A549 (cell line): Measurements from ENCODE around the gene FREM1. TPM values are rescaled to one million over a fixed set of nuclear protein-coding genes. Genes with fewer than 3 reads are reported as not detected.

ENCODE experiments used
- ATAC-seq, 2 experiments: fragments of 200-7000 bp in 1 of 2; fragments of >200 bp in 1 of 2; cut with Nextera tagmentation in 1 of 2; cut with Tn5 transposase in 1 of 2; 3 replicates each; pipeline versions ENCODE4 v1.8.0 to v1.9.1; 2018 to 2020; ENCODE audit warnings: mild to moderate bottlenecking in 1 of 2, moderate library complexity in 1 of 2
- CTCF ChIA-PET: fragments of 300-600 bp; sonication (Branson Sonifier 250); formaldehyde crosslinking; extraction: SDS; loops from one replicate; lab custom pipeline; 2021; ENCODE audit warnings: antibody characterized with exemption, inconsistent platforms; lab: Yijun Ruan, JAX
- POLR2A ChIA-PET: fragments of 350-600 bp; formaldehyde crosslinking; extraction: SDS; loops from one replicate; lab custom pipeline; 2021; ENCODE audit warnings: antibody characterized with exemption, inconsistent platforms; lab: Yijun Ruan, JAX
- DNase-seq, 2 experiments: peaks; one replicate each; pipeline versions ENCODE4 v3.0.0 to v3.0.0-alpha.2; 2011 to 2016; ENCODE audit warnings: low read depth in 1 of 2, low spot score in 1 of 2
- FAIRE-seq: peaks from 2 replicates; lab custom pipeline; 2011; peaks lifted over from hg19 to GRCh38; lab: Jason Lieb, UNC
- H3K27ac ChIP-seq, 2 experiments: fragments of >200 bp; sonication (Bioruptor Twin); formaldehyde crosslinking; 3 replicates each; pipeline ENCODE4 v1.5.1; 2016 to 2017
- H3K4me1 ChIP-seq: fragments of >200 bp; sonication (Bioruptor Twin); formaldehyde crosslinking; 3 replicates; pipeline ENCODE4 v1.6.1; 2016
- H3K4me2 ChIP-seq: fragments of >200 bp; sonication (Bioruptor Twin); formaldehyde crosslinking; 3 replicates; pipeline ENCODE4 v1.6.1; 2016
- H3K4me3 ChIP-seq: fragments of >200 bp; sonication (Bioruptor Twin); formaldehyde crosslinking; 3 replicates; pipeline ENCODE4 v1.5.1; 2016
- H3K9me3 ChIP-seq: fragments of >200 bp; sonication (Bioruptor Twin); formaldehyde crosslinking; 3 replicates; pipeline ENCODE4 v1.6.1; 2016
- CBX2 ChIP-seq: fragments of 200-600 bp; sonication (generic); IDR thresholded peaks from 2 replicates; pipeline ENCODE4 v1.6.1; 2016; ENCODE audit warnings: low read depth, mild to moderate bottlenecking, borderline replicate concordance
- CHD4 ChIP-seq: fragments of 200-600 bp; sonication (generic); IDR thresholded peaks from 2 replicates; pipeline ENCODE4 v1.6.1; 2016; ENCODE audit warnings: antibody characterized with exemption, mild to moderate bottlenecking, borderline replicate concordance
- CTCF ChIP-seq: fragments of >200 bp; sonication (Bioruptor Twin); formaldehyde crosslinking; IDR thresholded peaks from 3 replicates; pipeline ENCODE4 v1.5.1; 2016
- E2F6 ChIP-seq: IDR thresholded peaks from 2 replicates; pipeline ENCODE4 v1.6.1; 2012; ENCODE audit warnings: low read depth, borderline replicate concordance
- ELK1 ChIP-seq: fragments of 150-350 bp; IDR thresholded peaks from 2 replicates; pipeline ENCODE4 v1.6.1; 2014; ENCODE audit warnings: low read depth, mild to moderate bottlenecking, low read length
- EP300 ChIP-seq, 2 experiments: fragments of >200 bp; sonication (Bioruptor Twin); formaldehyde crosslinking; IDR thresholded peaks; 2 replicates in 1 of 2; 3 replicates in 1 of 2; pipeline ENCODE4 v1.6.1; 2016 to 2017
- FOSB ChIP-seq: fragments of 250-450 bp; sonication (Bioruptor Pico); IDR thresholded peaks from 2 replicates; pipeline ENCODE4 v1.5.0; 2020; ENCODE audit warnings: mild to moderate bottlenecking, moderate library complexity
- HOXA7 ChIP-seq: fragments of 250-450 bp; sonication (Bioruptor Pico); IDR thresholded peaks from 2 replicates; pipeline ENCODE4 v1.5.0; 2020; ENCODE audit warnings: mild to moderate bottlenecking, moderate library complexity
- JUN ChIP-seq, 2 experiments: fragments of >200 bp; sonication (Bioruptor Twin); formaldehyde crosslinking; IDR thresholded peaks; 2 replicates in 1 of 2; 3 replicates in 1 of 2; pipeline ENCODE4 v1.6.1; 2016 to 2017
- MAX ChIP-seq: IDR thresholded peaks from 2 replicates; pipeline ENCODE4 v1.6.1; 2012
- MAZ ChIP-seq: fragments of 150-350 bp; IDR thresholded peaks from 2 replicates; pipeline ENCODE4 v1.6.1; 2014; ENCODE audit warnings: antibody characterized with exemption, low read depth, low read length, borderline replicate concordance
- PHF8 ChIP-seq: fragments of 200-600 bp; sonication (generic); IDR thresholded peaks from 2 replicates; pipeline ENCODE4 v1.6.1; 2016; ENCODE audit warnings: low read depth, mild to moderate bottlenecking, antibody characterized with exemption, moderate library complexity, borderline replicate concordance
- POLR2AphosphoS2 ChIP-seq: conservative IDR thresholded peaks from 2 replicates; pipeline ENCODE4 v1.6.1; 2012; ENCODE audit warnings: low read length, improper control_type of control experiment, inconsistent platforms
- RARB ChIP-seq: fragments of 250-450 bp; sonication (Bioruptor Pico); IDR thresholded peaks from 2 replicates; pipeline ENCODE4 v1.8.0; 2021; ENCODE audit warnings: mild to moderate bottlenecking, moderate library complexity
- RFX5 ChIP-seq: fragments of 450-650 bp; IDR thresholded peaks from 2 replicates; pipeline ENCODE4 v1.7.1; 2014; ENCODE audit warnings: antibody characterized with exemption, mild to moderate bottlenecking, moderate library complexity
- RNF2 ChIP-seq: fragments of 200-600 bp; sonication (generic); IDR thresholded peaks from 2 replicates; pipeline ENCODE4 v1.6.1; 2016; ENCODE audit warnings: low read depth, mild to moderate bottlenecking, antibody characterized with exemption, moderate library complexity, borderline replicate concordance
- SMC3 ChIP-seq: fragments of >200 bp; sonication (Bioruptor Twin); formaldehyde crosslinking; IDR thresholded peaks from 3 replicates; pipeline ENCODE4 v1.6.1; 2018; ENCODE audit warnings: inconsistent platforms
- ZC3H11A ChIP-seq: fragments of 450-650 bp; IDR thresholded peaks from 2 replicates; pipeline ENCODE4 v1.6.1; 2014; ENCODE audit warnings: antibody characterized with exemption, mild to moderate bottlenecking
- WGBS: methylation state at CpG from one replicate; pipeline ENCODE4 v1.1.6; 2017; ENCODE audit errors: missing lambda C conversion rate; 5-methylcytosine and 5-hydroxymethylcytosine counted together
- polyA plus RNA-seq, 4 experiments: library from polyadenylated mRNA; depleted of rRNA in 3 of 4; stranded (reverse); fragments of >200 nt; fragmentation: RNase III in 1 of 4; extraction: RNeasy Plus Mini Kit Qiagen cat#74134 plus additional on column Dnase treatment in 1 of 4; gene quantifications; 2 replicates in 3 of 4; 3 replicates in 1 of 4; pipeline ENCODE4 v1.2.3, GENCODE V29; 2011 to 2017
- small RNA-seq, 6 experiments: library from RNA; depleted of rRNA; stranded (forward); fragments of <200 nt; gene quantifications; one replicate each; pipeline ENCODE3, GENCODE V24; 2012

Gene FREM1
- polyA plus RNA-seq, 2 of the 4 experiments (the other 2 are of a cell fraction) = not detected

- CTCF ChIA-PET = no interaction called here
- no peak for ATAC-seq
Measured at GRCh38 chr9:14690948-14691730, 219.1 kb downstream of the FREM1 start.

GRCh38 chr9:14687042-14687719 is 223.0 kb downstream of the FREM1 start:
- Histone ChIP-seq H3K4me3 (no peak overlapping the region), H3K27ac (no peak overlapping the region), H3K4me1 (peaks cover 8% of the 10 kb centered on the region; the same call in 1 of the 3 replicates), H3K9me3 (no peaks in the 10 kb centered on the region), H3K4me2 (no peak overlapping the region)
- TF ChIP-seq PHF8 = no peak
- TF ChIP-seq E2F6 = no peak
- TF ChIP-seq MAX = no peak
- TF ChIP-seq JUN (IDR thresholded peaks at IDR 0.05) = no peak
- TF ChIP-seq RNF2 = no peak
- no peak for TF ChIP-seq ELK1
- no peak for TF ChIP-seq MAZ
- TF ChIP-seq SMC3 = no peak
- ChIA-PET CTCF (interaction anchor here (1.5 kb wide), 1 partner anchor 26 kb away, joined by 4 read pairs; no protein-coding TSS in a partner anchor), POLR2A (no interaction called here)
- ATAC-seq (no peak), DNase-seq (no peak), FAIRE-seq (no peak)
- WGBS = 83% methylated on average over 12 of the region's 12 CpGs

More at GRCh38 chr9:14690948-14691730, 219.1 kb downstream of the FREM1 start:
- Histone ChIP-seq H3K4me1 (peaks cover 14% of the 10 kb centered on the region; the same call in 1 of the 3 replicates), H3K4me3 (no peak overlapping the region), H3K27ac (no peak overlapping the region), H3K4me2 (no peak overlapping the region), H3K9me3 (no peaks in the 10 kb centered on the region)
- peak; percentile 51 for FAIRE-seq
- POLR2A ChIA-PET = no interaction called here
- TF ChIP-seq CTCF (no peak), RNF2 (no peak), CHD4 (no peak), RARB (CRISPR knock-in tag) (no peak), FOSB (no peak), RFX5 (no peak), EP300 (IDR thresholded peaks at IDR 0.05) (no peak), POLR2AphosphoS2 (no peak), CBX2 (no peak)
- no peak for DNase-seq
- WGBS = 90% methylated on average over 7 of the region's 7 CpGs

GRCh38 chr9:14686168-14686567 is 224.1 kb downstream of the FREM1 start:
- DNase-seq (no peak), FAIRE-seq (no peak), ATAC-seq (no peak)
- ChIA-PET CTCF (no interaction called here), POLR2A (no interaction called here)
- no peak overlapping the region for H3K4me3 ChIP-seq
- TF ChIP-seq HOXA7 (CRISPR knock-in tag) (no peak), MAZ (no peak), ZC3H11A (no peak)
- H3K4me2 ChIP-seq = no peak overlapping the region
- H3K27ac ChIP-seq = no peak overlapping the region
- 0 out of 3 replicates have a peak, but pooled peaks cover 1% of the 10 kb centered on the region for H3K4me1 ChIP-seq
- H3K9me3 ChIP-seq = no peaks in the 10 kb centered on the region

Small RNA genes within 50 kb of the gene (small RNA-seq; reads per million reads assigned to genes)
- gene RNU6-1260P = 0 reads per million in 6 experiments

Other genes starting within 250 kb of the FREM1 start
- gene ZDHHC21, start 217.0 kb downstream of the FREM1 start, polyA plus RNA-seq (2011; rRNA removed) = 7.5 and 9.1 TPM in 2 replicates
- 3.7 to 4.3 TPM (median 4.2 TPM) in 3 replicates for gene ZDHHC21, start 217.0 kb downstream of the FREM1 start, polyA plus RNA-seq (2017; fragmentation: RNase III; extraction: RNeasy Plus Mini Kit Qiagen cat#74134 plus additional on column Dnase treatment)
- gene CER1, start 187.7 kb downstream of the FREM1 start, polyA plus RNA-seq (2011; rRNA removed) = not detected in 2 replicates
- not detected in 3 replicates for gene CER1, start 187.7 kb downstream of the FREM1 start, polyA plus RNA-seq (2017; fragmentation: RNase III; extraction: RNeasy Plus Mini Kit Qiagen cat#74134 plus additional on column Dnase treatment)